A549 (cell line): ENCODE data around the gene COX7A1. TPM values are rescaled to one million over a fixed set of nuclear protein-coding genes. Genes with fewer than 3 reads are reported as not detected.
A peak's percentile ranks its signal among the peaks of the same experiment; 100 is the strongest.

ENCODE experiments used
- ATAC-seq, 2 experiments: fragments of 200-7000 bp in 1 of 2; fragments of >200 bp in 1 of 2; cut with Nextera tagmentation in 1 of 2; cut with Tn5 transposase in 1 of 2; 3 replicates each; pipeline versions ENCODE4 v1.8.0 to v1.9.1; 2018 to 2020; ENCODE audit warnings: mild to moderate bottlenecking in 1 of 2, moderate library complexity in 1 of 2
- CTCF ChIA-PET: fragments of 300-600 bp; sonication (Branson Sonifier 250); formaldehyde crosslinking; extraction: SDS; loops from one replicate; lab custom pipeline; 2021; ENCODE audit warnings: antibody characterized with exemption, inconsistent platforms; lab: Yijun Ruan, JAX
- POLR2A ChIA-PET: fragments of 350-600 bp; formaldehyde crosslinking; extraction: SDS; loops from one replicate; lab custom pipeline; 2021; ENCODE audit warnings: antibody characterized with exemption, inconsistent platforms; lab: Yijun Ruan, JAX
- DNase-seq, 2 experiments: peaks; one replicate each; pipeline versions ENCODE4 v3.0.0 to v3.0.0-alpha.2; 2011 to 2016; ENCODE audit warnings: low read depth in 1 of 2, low spot score in 1 of 2
- FAIRE-seq: peaks from 2 replicates; lab custom pipeline; 2011; peaks lifted over from hg19 to GRCh38; lab: Jason Lieb, UNC
- H3K27ac ChIP-seq, 2 experiments: fragments of >200 bp; sonication (Bioruptor Twin); formaldehyde crosslinking; 3 replicates each; pipeline ENCODE4 v1.5.1; 2016 to 2017
- H3K4me1 ChIP-seq: fragments of >200 bp; sonication (Bioruptor Twin); formaldehyde crosslinking; 3 replicates; pipeline ENCODE4 v1.6.1; 2016
- H3K4me2 ChIP-seq: fragments of >200 bp; sonication (Bioruptor Twin); formaldehyde crosslinking; 3 replicates; pipeline ENCODE4 v1.6.1; 2016
- H3K4me3 ChIP-seq: fragments of >200 bp; sonication (Bioruptor Twin); formaldehyde crosslinking; 3 replicates; pipeline ENCODE4 v1.5.1; 2016
- H3K9me3 ChIP-seq: fragments of >200 bp; sonication (Bioruptor Twin); formaldehyde crosslinking; 3 replicates; pipeline ENCODE4 v1.6.1; 2016
- CEBPB ChIP-seq, 2 experiments: fragments of >200 bp in 1 of 2; sonication (Bioruptor Twin) in 1 of 2; formaldehyde crosslinking in 1 of 2; IDR thresholded peaks; 2 replicates each; pipeline ENCODE4 v1.6.1; 2012 to 2016
- CHD2 ChIP-seq: fragments of 150-350 bp; IDR thresholded peaks from 2 replicates; pipeline ENCODE4 v1.6.1; 2014; ENCODE audit warnings: low read length; ENCODE audit not compliant: partially characterized antibody
- EHF ChIP-seq: fragments of 250-450 bp; sonication (Bioruptor Pico); IDR thresholded peaks from 2 replicates; pipeline ENCODE4 v1.5.0; 2020; ENCODE audit warnings: mild to moderate bottlenecking
- EHMT2 ChIP-seq: fragments of 200-600 bp; sonication (generic); IDR thresholded peaks from 2 replicates; pipeline ENCODE4 v1.6.1; 2016; ENCODE audit warnings: antibody characterized with exemption, low read depth, mild to moderate bottlenecking, moderate library complexity
- FOSB ChIP-seq: fragments of 250-450 bp; sonication (Bioruptor Pico); IDR thresholded peaks from 2 replicates; pipeline ENCODE4 v1.5.0; 2020; ENCODE audit warnings: mild to moderate bottlenecking, moderate library complexity
- FOXS1 ChIP-seq: fragments of 250-450 bp; sonication (Bioruptor Pico); IDR thresholded peaks from 2 replicates; pipeline ENCODE4 v1.5.0; 2020; ENCODE audit warnings: mild to moderate bottlenecking, moderate library complexity
- GATA3 ChIP-seq: IDR thresholded peaks from 2 replicates; pipeline ENCODE4 v1.6.1; 2012; ENCODE audit warnings: borderline replicate concordance
- HEYL ChIP-seq: fragments of 250-450 bp; sonication (Bioruptor Pico); IDR thresholded peaks from 2 replicates; pipeline ENCODE4 v1.8.0; 2021; ENCODE audit warnings: mild to moderate bottlenecking, moderate library complexity
- HOXB13 ChIP-seq: fragments of 250-450 bp; sonication (Bioruptor Pico); IDR thresholded peaks from 2 replicates; pipeline ENCODE4 v1.5.0; 2020; ENCODE audit warnings: low read depth, mild to moderate bottlenecking, moderate library complexity
- HOXB5 ChIP-seq: fragments of 250-450 bp; sonication (Bioruptor Pico); IDR thresholded peaks from 2 replicates; pipeline ENCODE4 v1.5.0; 2020; ENCODE audit warnings: mild to moderate bottlenecking, moderate library complexity
- JUN ChIP-seq, 2 experiments: fragments of >200 bp; sonication (Bioruptor Twin); formaldehyde crosslinking; IDR thresholded peaks; 2 replicates in 1 of 2; 3 replicates in 1 of 2; pipeline ENCODE4 v1.6.1; 2016 to 2017
- JUNB ChIP-seq: fragments of >200 bp; sonication (Bioruptor Twin); formaldehyde crosslinking; IDR thresholded peaks from 2 replicates; pipeline ENCODE4 v1.6.1; 2016
- KDM1A ChIP-seq: fragments of 200-600 bp; sonication (generic); IDR thresholded peaks from 2 replicates; pipeline ENCODE4 v1.6.1; 2016; ENCODE audit warnings: low read depth, mild to moderate bottlenecking
- KDM5A ChIP-seq: fragments of 200-600 bp; sonication (generic); IDR thresholded peaks from 2 replicates; pipeline ENCODE4 v1.6.1; 2016; ENCODE audit warnings: antibody characterized with exemption, mild to moderate bottlenecking
- MAFK ChIP-seq: fragments of 450-650 bp; IDR thresholded peaks from 2 replicates; pipeline ENCODE4 v1.6.1; 2014; ENCODE audit not compliant: partially characterized antibody
- NFE2L2 ChIP-seq: fragments of 150-350 bp; conservative IDR thresholded peaks from 2 replicates; pipeline ENCODE4 v1.6.1; 2014; ENCODE audit warnings: low read length
- NPAS2 ChIP-seq: fragments of 250-450 bp; sonication (Bioruptor Pico); IDR thresholded peaks from 2 replicates; pipeline ENCODE4 v1.8.0; 2022; ENCODE audit warnings: mild to moderate bottlenecking, moderate library complexity, borderline replicate concordance
- NR3C1 ChIP-seq: fragments of >200 bp; sonication (Bioruptor Twin); formaldehyde crosslinking; IDR thresholded peaks from 3 replicates; pipeline ENCODE4 v1.6.1; 2017
- RAD21 ChIP-seq, 2 experiments: fragments of >200 bp in 1 of 2; sonication (Bioruptor Twin) in 1 of 2; formaldehyde crosslinking in 1 of 2; IDR thresholded peaks in 1 of 2; conservative IDR thresholded peaks in 1 of 2; 2 replicates in 1 of 2; 3 replicates in 1 of 2; pipeline ENCODE4 v1.6.1; 2012 to 2018; ENCODE audit warnings: inconsistent platforms in 1 of 2
- RCOR1 ChIP-seq: fragments of 150-350 bp; IDR thresholded peaks from 2 replicates; pipeline ENCODE4 v1.6.1; 2014; ENCODE audit warnings: antibody characterized with exemption, low read length, low read depth
- RFX5 ChIP-seq: fragments of 450-650 bp; IDR thresholded peaks from 2 replicates; pipeline ENCODE4 v1.7.1; 2014; ENCODE audit warnings: antibody characterized with exemption, mild to moderate bottlenecking, moderate library complexity
- RNF2 ChIP-seq: fragments of 200-600 bp; sonication (generic); IDR thresholded peaks from 2 replicates; pipeline ENCODE4 v1.6.1; 2016; ENCODE audit warnings: low read depth, mild to moderate bottlenecking, antibody characterized with exemption, moderate library complexity, borderline replicate concordance
- TFCP2L1 ChIP-seq: fragments of 250-450 bp; sonication (Bioruptor Pico); IDR thresholded peaks from 2 replicates; pipeline ENCODE4 v1.5.0; 2021; ENCODE audit warnings: mild to moderate bottlenecking
- ZFP36 ChIP-seq: fragments of 450-650 bp; IDR thresholded peaks from 2 replicates; pipeline ENCODE4 v1.6.1; 2014; ENCODE audit warnings: borderline replicate concordance; ENCODE audit not compliant: partially characterized antibody
- ZNF302 ChIP-seq: fragments of 250-450 bp; sonication (Bioruptor Pico); IDR thresholded peaks from 2 replicates; pipeline ENCODE4 v1.9.0; 2021; ENCODE audit warnings: inconsistent platforms, mild to moderate bottlenecking, moderate library complexity
- ZSCAN20 ChIP-seq: fragments of 250-450 bp; sonication (Bioruptor Pico); IDR thresholded peaks from 2 replicates; pipeline ENCODE4 v1.8.0; 2022; ENCODE audit warnings: mild to moderate bottlenecking, moderate library complexity
- WGBS: methylation state at CpG from one replicate; pipeline ENCODE4 v1.1.6; 2017; ENCODE audit errors: missing lambda C conversion rate; 5-methylcytosine and 5-hydroxymethylcytosine counted together
- polyA plus RNA-seq, 4 experiments: library from polyadenylated mRNA; depleted of rRNA in 3 of 4; stranded (reverse); fragments of >200 nt; fragmentation: RNase III in 1 of 4; extraction: RNeasy Plus Mini Kit Qiagen cat#74134 plus additional on column Dnase treatment in 1 of 4; gene quantifications; 2 replicates in 3 of 4; 3 replicates in 1 of 4; pipeline ENCODE4 v1.2.3, GENCODE V29; 2011 to 2017
- TF ChIP-seq, protein P1 (sequence below): IDR thresholded peaks from 2 replicates; pipeline ENCODE4 v1.6.1; 2012
- TF ChIP-seq, protein P2 (sequence below): fragments of >200 bp; sonication (Bioruptor Twin); formaldehyde crosslinking; IDR thresholded peaks from 3 replicates; pipeline ENCODE4 v1.5.1; 2016
- TF ChIP-seq, protein P3 (sequence below): fragments of 150-350 bp; IDR thresholded peaks from 2 replicates; pipeline ENCODE4 v1.6.1; 2014; ENCODE audit warnings: low read depth, mild to moderate bottlenecking, low read length
- TF ChIP-seq, protein P4 (sequence below): fragments of >200 bp; sonication (Bioruptor Twin); formaldehyde crosslinking; IDR thresholded peaks from 3 replicates; pipeline ENCODE4 v1.6.1; 2016
- TF ChIP-seq, protein P5 (sequence below): fragments of >200 bp; sonication (Bioruptor Twin); formaldehyde crosslinking; IDR thresholded peaks from 2 replicates; pipeline ENCODE4 v1.6.1; 2016
- TF ChIP-seq, protein P6 (sequence below): fragments of 200-600 bp; sonication (generic); IDR thresholded peaks from 2 replicates; pipeline ENCODE4 v1.6.1; 2016; ENCODE audit warnings: antibody characterized with exemption, mild to moderate bottlenecking, moderate library complexity

COX7A1 gene
- polyA plus RNA-seq, 2 of the 4 experiments (the other 2 are of a cell fraction), result not detected

DNA sequence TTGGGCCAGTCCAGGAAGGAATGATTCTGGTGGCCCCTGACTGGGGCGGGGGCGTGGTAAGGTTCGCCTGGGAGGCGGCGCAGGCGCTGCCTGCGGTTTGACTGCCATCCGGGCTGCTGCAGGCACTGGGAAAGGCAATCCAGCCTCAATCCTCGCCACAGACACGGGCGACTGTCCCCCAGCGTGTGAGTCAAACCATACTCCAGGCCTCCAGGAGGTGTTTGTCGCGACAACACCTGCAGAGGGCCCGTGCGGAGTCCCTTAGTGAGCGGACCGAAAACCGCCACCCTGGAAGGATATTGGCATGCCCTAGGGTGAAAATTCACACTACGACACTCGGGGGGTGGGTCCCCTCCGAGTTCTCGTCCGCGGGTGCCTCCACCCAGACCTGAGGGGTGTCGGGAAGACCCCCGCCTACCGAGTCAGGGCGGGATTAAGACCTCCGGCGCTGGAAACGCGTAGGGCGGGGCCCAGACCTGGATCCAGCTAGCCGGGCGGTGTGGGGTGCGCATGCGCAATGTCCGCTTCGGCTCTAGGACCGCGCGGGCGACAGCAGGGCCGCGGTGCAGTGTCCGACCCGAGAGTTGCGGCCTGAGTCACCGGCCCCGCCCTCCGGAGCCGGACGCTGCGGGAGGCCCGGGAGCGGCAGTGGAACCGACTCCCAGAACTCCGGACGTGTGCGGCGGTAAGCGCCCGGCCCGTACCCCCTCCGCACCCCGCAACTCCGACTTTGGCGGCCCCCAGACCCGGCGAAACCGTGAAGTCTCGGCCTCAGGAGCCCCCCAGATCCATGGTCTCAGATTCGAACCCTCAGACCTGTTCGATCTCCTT is 12.6 kb downstream of the COX7A1 start, which contains the start of gene CAPNS1:
TSS of gene CAPNS1 (plus strand) at position 594 of the 831 bp plus-strand sequence. CDS start 946 bp downstream, outside the sequence.
- DNase-seq, result peak; percentile 99
- ATAC-seq, result peak; percentile 77 to 85
- Histone ChIP-seq H3K4me1 (peaks cover 37% of the 10 kb centered on the region), H3K4me2 (peak within 1 kb of the TSS; percentile 79), H3K9me3 (no peaks in the 10 kb centered on the region), H3K27ac (peak within 1 kb of the TSS; percentile 93 to 95), H3K4me3 (peak within 1 kb of the TSS; percentile 75)
- 2% methylated on average over 72 of the region's 75 CpGs for WGBS
- ChIA-PET POLR2A (interaction anchor here (0.5 to 2.0 kb wide), 11 partner anchors 10 to 389 kb away, joined by 3 to 57 read pairs (median 5); partner anchors contain the start of genes POLR2I, TBCB, THAP8 and ZNF146), CTCF (interaction anchor here (0.6 to 6.7 kb wide), 9 partner anchors 9 to 74 kb away, joined by 3 to 75 read pairs (median 4); no protein-coding TSS in a partner anchor)
- peak; percentile 97 for FAIRE-seq
- TF ChIP-seq NFE2L2 (no peak), ZSCAN20 (CRISPR knock-in tag) (no peak), RNF2 (no peak), KDM5A (no peak), EHMT2 (no peak), NR3C1 (no peak), ZNF302 (CRISPR knock-in tag) (no peak), GATA3 (peak; percentile 59; the same call in 1 of the 2 replicates), KDM1A (no peak), FOSB (CRISPR knock-in tag) (no peak), FOXS1 (CRISPR knock-in tag) (no peak), CEBPB (IDR thresholded peaks at IDR 0.05) (no peak), RAD21 (conservative IDR thresholded peaks at IDR 0.05 in 1 of 2, IDR thresholded peaks at IDR 0.05 in 1 of 2) (peak in 1 of 2 experiments; percentile 7; a peak in 1 of 5 replicates), EHF (CRISPR knock-in tag) (no peak), HEYL (no peak), NPAS2 (CRISPR knock-in tag) (no peak), JUNB (peak; percentile 34; the same call in 1 of the 2 replicates), HOXB13 (CRISPR knock-in tag) (peak; percentile 70; the same call in 1 of the 2 replicates), TFCP2L1 (CRISPR knock-in tag) (no peak), HOXB5 (peak; percentile 40; the same call in 1 of the 2 replicates), ZFP36 (no peak), MAFK (no peak), JUN (IDR thresholded peaks at IDR 0.05) (peak; percentile 93 to 100), CHD2 (no peak), RCOR1 (0 out of 2 replicates have a peak, but pooled peaks have one; percentile 8), RFX5 (peak; percentile 27; the same call in 1 of the 2 replicates)
- TF ChIP-seq, protein P1, sequence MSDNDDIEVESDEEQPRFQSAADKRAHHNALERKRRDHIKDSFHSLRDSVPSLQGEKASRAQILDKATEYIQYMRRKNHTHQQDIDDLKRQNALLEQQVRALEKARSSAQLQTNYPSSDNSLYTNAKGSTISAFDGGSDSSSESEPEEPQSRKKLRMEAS, result peak; percentile 86
- TF ChIP-seq, protein P2, sequence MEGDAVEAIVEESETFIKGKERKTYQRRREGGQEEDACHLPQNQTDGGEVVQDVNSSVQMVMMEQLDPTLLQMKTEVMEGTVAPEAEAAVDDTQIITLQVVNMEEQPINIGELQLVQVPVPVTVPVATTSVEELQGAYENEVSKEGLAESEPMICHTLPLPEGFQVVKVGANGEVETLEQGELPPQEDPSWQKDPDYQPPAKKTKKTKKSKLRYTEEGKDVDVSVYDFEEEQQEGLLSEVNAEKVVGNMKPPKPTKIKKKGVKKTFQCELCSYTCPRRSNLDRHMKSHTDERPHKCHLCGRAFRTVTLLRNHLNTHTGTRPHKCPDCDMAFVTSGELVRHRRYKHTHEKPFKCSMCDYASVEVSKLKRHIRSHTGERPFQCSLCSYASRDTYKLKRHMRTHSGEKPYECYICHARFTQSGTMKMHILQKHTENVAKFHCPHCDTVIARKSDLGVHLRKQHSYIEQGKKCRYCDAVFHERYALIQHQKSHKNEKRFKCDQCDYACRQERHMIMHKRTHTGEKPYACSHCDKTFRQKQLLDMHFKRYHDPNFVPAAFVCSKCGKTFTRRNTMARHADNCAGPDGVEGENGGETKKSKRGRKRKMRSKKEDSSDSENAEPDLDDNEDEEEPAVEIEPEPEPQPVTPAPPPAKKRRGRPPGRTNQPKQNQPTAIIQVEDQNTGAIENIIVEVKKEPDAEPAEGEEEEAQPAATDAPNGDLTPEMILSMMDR, result peak; percentile 17; the same call in 1 of the 3 replicates
- TF ChIP-seq, protein P3, sequence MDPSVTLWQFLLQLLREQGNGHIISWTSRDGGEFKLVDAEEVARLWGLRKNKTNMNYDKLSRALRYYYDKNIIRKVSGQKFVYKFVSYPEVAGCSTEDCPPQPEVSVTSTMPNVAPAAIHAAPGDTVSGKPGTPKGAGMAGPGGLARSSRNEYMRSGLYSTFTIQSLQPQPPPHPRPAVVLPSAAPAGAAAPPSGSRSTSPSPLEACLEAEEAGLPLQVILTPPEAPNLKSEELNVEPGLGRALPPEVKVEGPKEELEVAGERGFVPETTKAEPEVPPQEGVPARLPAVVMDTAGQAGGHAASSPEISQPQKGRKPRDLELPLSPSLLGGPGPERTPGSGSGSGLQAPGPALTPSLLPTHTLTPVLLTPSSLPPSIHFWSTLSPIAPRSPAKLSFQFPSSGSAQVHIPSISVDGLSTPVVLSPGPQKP, result no peak
- TF ChIP-seq, protein P4, sequence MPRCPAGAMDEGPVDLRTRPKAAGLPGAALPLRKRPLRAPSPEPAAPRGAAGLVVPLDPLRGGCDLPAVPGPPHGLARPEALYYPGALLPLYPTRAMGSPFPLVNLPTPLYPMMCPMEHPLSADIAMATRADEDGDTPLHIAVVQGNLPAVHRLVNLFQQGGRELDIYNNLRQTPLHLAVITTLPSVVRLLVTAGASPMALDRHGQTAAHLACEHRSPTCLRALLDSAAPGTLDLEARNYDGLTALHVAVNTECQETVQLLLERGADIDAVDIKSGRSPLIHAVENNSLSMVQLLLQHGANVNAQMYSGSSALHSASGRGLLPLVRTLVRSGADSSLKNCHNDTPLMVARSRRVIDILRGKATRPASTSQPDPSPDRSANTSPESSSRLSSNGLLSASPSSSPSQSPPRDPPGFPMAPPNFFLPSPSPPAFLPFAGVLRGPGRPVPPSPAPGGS, result peak; percentile 91
- TF ChIP-seq, protein P5, sequence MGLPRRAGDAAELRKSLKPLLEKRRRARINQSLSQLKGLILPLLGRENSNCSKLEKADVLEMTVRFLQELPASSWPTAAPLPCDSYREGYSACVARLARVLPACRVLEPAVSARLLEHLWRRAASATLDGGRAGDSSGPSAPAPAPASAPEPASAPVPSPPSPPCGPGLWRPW, result no peak
- TF ChIP-seq, protein P6, sequence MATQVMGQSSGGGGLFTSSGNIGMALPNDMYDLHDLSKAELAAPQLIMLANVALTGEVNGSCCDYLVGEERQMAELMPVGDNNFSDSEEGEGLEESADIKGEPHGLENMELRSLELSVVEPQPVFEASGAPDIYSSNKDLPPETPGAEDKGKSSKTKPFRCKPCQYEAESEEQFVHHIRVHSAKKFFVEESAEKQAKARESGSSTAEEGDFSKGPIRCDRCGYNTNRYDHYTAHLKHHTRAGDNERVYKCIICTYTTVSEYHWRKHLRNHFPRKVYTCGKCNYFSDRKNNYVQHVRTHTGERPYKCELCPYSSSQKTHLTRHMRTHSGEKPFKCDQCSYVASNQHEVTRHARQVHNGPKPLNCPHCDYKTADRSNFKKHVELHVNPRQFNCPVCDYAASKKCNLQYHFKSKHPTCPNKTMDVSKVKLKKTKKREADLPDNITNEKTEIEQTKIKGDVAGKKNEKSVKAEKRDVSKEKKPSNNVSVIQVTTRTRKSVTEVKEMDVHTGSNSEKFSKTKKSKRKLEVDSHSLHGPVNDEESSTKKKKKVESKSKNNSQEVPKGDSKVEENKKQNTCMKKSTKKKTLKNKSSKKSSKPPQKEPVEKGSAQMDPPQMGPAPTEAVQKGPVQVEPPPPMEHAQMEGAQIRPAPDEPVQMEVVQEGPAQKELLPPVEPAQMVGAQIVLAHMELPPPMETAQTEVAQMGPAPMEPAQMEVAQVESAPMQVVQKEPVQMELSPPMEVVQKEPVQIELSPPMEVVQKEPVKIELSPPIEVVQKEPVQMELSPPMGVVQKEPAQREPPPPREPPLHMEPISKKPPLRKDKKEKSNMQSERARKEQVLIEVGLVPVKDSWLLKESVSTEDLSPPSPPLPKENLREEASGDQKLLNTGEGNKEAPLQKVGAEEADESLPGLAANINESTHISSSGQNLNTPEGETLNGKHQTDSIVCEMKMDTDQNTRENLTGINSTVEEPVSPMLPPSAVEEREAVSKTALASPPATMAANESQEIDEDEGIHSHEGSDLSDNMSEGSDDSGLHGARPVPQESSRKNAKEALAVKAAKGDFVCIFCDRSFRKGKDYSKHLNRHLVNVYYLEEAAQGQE, result no peak
